Kidney (tissue), 14 donors: Measurements from ENCODE around the gene NOP14. TPM values are rescaled to one million over a fixed set of nuclear protein-coding genes. Genes with fewer than 3 reads are reported as not detected.

Experiments used
- DNase-seq, 5 donors: peaks; one replicate each; pipeline ENCODE4 v3.0.0-alpha.2; 2013 to 2020
- FAIRE-seq: peaks from 2 replicates; lab custom pipeline; 2012; peaks lifted over from hg19 to GRCh38; lab: Jason Lieb, UNC
- H3K27ac ChIP-seq, 2 donors: one replicate each; pipeline ENCODE4 v1.7.0; 2013; ENCODE audit warnings: low read depth in 2 of 2, low read length in 2 of 2, inconsistent platforms in 1 of 2
- H3K27me3 ChIP-seq: one replicate; pipeline ENCODE4 v1.7.1; 2013; ENCODE audit warnings: low read length, inconsistent platforms; ENCODE audit not compliant: control insufficient read depth, insufficient read depth
- H3K36me3 ChIP-seq, 3 donors: one replicate each; pipeline versions ENCODE4 v1.7.0 to v1.7.1; 2013; ENCODE audit warnings: low read length in 3 of 3, control low read depth in 1 of 3, inconsistent platforms in 1 of 3; ENCODE audit not compliant: insufficient read depth in 3 of 3, control insufficient read depth in 2 of 3
- H3K4me1 ChIP-seq, 3 donors: one replicate each; pipeline versions ENCODE4 v1.7.0 to v1.7.1; 2013; ENCODE audit warnings: low read length in 3 of 3, inconsistent platforms in 1 of 3, low read depth in 1 of 3; ENCODE audit not compliant: control insufficient read depth in 2 of 3, insufficient read depth in 2 of 3
- H3K4me3 ChIP-seq, 3 donors: one replicate each; pipeline versions ENCODE4 v1.7.0 to v1.8.1; 2013; ENCODE audit warnings: low read length in 3 of 3, control low read depth in 1 of 3, inconsistent platforms in 1 of 3
- H3K9ac ChIP-seq, 3 donors: one replicate each; pipeline versions ENCODE4 v1.7.0 to v1.7.1; 2013; ENCODE audit warnings: low read length in 3 of 3, control low read depth in 1 of 3, inconsistent platforms in 1 of 3
- H3K9me3 ChIP-seq, 3 donors: one replicate each; pipeline versions ENCODE4 v1.7.0 to v1.7.1; 2013; ENCODE audit warnings: low read length in 3 of 3, control low read depth in 1 of 3, inconsistent platforms in 1 of 3; ENCODE audit not compliant: control insufficient read depth in 2 of 3, insufficient read depth in 1 of 3
- intact Hi-C: fragments of 100-400 bp; cut with DNase I; formaldehyde crosslinking; loops from one replicate; pipeline ENCODE4 v1.11.1; 2022
- polyA plus RNA-seq: library from polyadenylated mRNA; stranded (reverse); fragments of 350-450 nt; fragmentation: Illumina TruSeq; extraction: RNeasy Lipid Tissue Mini Kit (QIAGEN cat#74804); gene quantifications from one replicate; pipeline ENCODE4 v1.2.3, GENCODE V29; 2014; ENCODE audit warnings: low read depth, low replicate concordance; ENCODE audit not compliant: insufficient read depth
- total RNA-seq: library from RNA; stranded (reverse); fragmentation: NEBNext Ultra II Directional; extraction: Animal tissue kit (Norgen Biotek cat#: 25700); gene quantifications from one replicate; pipeline ENCODE4 v1.2.1, GENCODE V29; 2021
- TF ChIP-seq, protein P1 (sequence below): IDR thresholded peaks from 3 replicates; pipeline ENCODE4 v1.5.1; 2012; ENCODE audit warnings: mild to moderate bottlenecking, moderate library complexity, borderline replicate concordance; ENCODE audit not compliant: insufficient read depth; ENCODE audit errors: extremely low read depth
- donor health status: control.
- donor health status: control.
- donor health status: control.
- donor health status: control.
- donor health status: control.
- donor health status: DM: yes; HTN: yes; CAD: no.
- donor health status: Normal renal cell carcinoma (clear cell type).

The NOP14 gene
- total and polyA plus RNA-seq, 2 donors from 2014 or later: 15.1 to 22.0 TPM

- Histone ChIP-seq H3K9me3 (no peaks in the 10 kb centered on the region), H3K27ac (no peak overlapping the region), H3K4me1 (no peaks in the 10 kb centered on the region), H3K27me3 (no peaks in the 10 kb centered on the region), H3K4me3 (no peak overlapping the region), H3K9ac (no peak overlapping the region), H3K36me3 (peaks cover 13 to 71% (median 35%) of the 10 kb centered on the region in 3 donors)
- DNase-seq (peak in 2 of 5 donors; percentile 2 to 9), FAIRE-seq (no peak)
- intact Hi-C loops: no loop called here
- TF ChIP-seq, protein P1, sequence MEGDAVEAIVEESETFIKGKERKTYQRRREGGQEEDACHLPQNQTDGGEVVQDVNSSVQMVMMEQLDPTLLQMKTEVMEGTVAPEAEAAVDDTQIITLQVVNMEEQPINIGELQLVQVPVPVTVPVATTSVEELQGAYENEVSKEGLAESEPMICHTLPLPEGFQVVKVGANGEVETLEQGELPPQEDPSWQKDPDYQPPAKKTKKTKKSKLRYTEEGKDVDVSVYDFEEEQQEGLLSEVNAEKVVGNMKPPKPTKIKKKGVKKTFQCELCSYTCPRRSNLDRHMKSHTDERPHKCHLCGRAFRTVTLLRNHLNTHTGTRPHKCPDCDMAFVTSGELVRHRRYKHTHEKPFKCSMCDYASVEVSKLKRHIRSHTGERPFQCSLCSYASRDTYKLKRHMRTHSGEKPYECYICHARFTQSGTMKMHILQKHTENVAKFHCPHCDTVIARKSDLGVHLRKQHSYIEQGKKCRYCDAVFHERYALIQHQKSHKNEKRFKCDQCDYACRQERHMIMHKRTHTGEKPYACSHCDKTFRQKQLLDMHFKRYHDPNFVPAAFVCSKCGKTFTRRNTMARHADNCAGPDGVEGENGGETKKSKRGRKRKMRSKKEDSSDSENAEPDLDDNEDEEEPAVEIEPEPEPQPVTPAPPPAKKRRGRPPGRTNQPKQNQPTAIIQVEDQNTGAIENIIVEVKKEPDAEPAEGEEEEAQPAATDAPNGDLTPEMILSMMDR: no peak
These were observed 65.2 kb downstream of the NOP14 start for GRCh38 chr4:2898001-2898400.

GRCh38 chr4:2893772-2894171 is 69.4 kb downstream of the NOP14 start:
- intact Hi-C loops: no loop called here
- Histone ChIP-seq H3K27ac (no peak overlapping the region), H3K9ac (no peak overlapping the region), H3K27me3 (no peaks in the 10 kb centered on the region), H3K9me3 (no peaks in the 10 kb centered on the region), H3K36me3 (peaks cover 0 to 37% (median 10%) of the 10 kb centered on the region in 3 donors), H3K4me3 (no peak overlapping the region), H3K4me1 (no peaks in the 10 kb centered on the region)
- TF ChIP-seq, protein P1: no peak
- no peak for DNase-seq
- FAIRE-seq: no peak

GRCh38 chr4:2891294-2891693 is 71.9 kb downstream of the NOP14 start:
- H3K9ac ChIP-seq: no peak overlapping the region
- no peak overlapping the region for H3K27ac ChIP-seq
- no peaks in the 10 kb centered on the region for H3K27me3 ChIP-seq
- TF ChIP-seq, protein P1: no peak
- DNase-seq: peak in 2 of 5 donors; percentile 14 to 20
- H3K4me3 ChIP-seq: no peak overlapping the region
- intact Hi-C loops: no loop called here
- no peaks in the 10 kb centered on the region for H3K9me3 ChIP-seq
- peaks cover 0 to 24% (median 9%) of the 10 kb centered on the region in 3 donors for H3K36me3 ChIP-seq
- FAIRE-seq: no peak
- H3K4me1 ChIP-seq: no peaks in the 10 kb centered on the region

- no peaks in the 10 kb centered on the region for H3K9me3 ChIP-seq
- DNase-seq: peak in 1 of 5 donors; percentile 26
- H3K4me3 ChIP-seq: no peak overlapping the region
- H3K4me1 ChIP-seq: no peaks in the 10 kb centered on the region
- no peak overlapping the region for H3K27ac ChIP-seq
- peaks cover 5 to 29% (median 24%) of the 10 kb centered on the region in 3 donors for H3K36me3 ChIP-seq
- intact Hi-C loops: no loop called here
- H3K9ac ChIP-seq: no peak overlapping the region
- FAIRE-seq: no peak
- H3K27me3 ChIP-seq: no peaks in the 10 kb centered on the region
- TF ChIP-seq, protein P1: no peak
These were observed 74.3 kb downstream of the NOP14 start for GRCh38 chr4:2888886-2889285.
